NCI-H2107 treated with DMSO at 0.1 percent for 48 hours (cell line): Measurements from ENCODE around the gene LCE3B.
"Not testable (repeated sequence)": the region's sequence is repeated elsewhere in the genome, so short reads cannot be mapped to it uniquely, and the experiment has no call there.

ENCODE experiments used
- DNase-seq: peaks from one replicate; lab custom pipeline; 2025; ENCODE audit not compliant: unreplicated experiment; lab: John Stamatoyannopoulos, UW

The LCE3B gene, protein sequence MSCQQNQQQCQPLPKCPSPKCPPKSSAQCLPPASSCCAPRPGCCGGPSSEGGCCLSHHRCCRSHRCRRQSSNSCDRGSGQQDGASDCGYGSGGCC

DNA sequence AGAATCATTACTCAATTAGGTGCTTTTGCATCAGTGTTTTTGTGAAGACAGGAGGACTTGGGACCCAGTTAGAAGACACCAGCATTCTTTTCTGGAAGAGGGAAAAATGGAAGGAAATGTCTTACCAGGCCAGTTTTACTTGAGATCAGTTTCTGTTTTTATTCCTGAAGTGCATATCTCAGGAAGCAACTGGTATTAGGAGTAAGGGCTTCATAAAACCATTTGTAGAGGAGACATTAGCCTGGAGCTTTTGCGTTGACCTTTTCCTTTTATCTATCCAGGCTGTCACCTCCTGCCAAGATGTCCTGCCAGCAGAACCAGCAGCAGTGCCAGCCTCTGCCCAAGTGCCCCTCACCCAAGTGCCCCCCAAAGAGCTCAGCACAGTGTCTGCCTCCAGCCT is at the start of gene LCE3B:
Gene LCE3B, plus strand, starts transcription at position 301 of the 400 bp plus-strand sequence. Its CDS starts 0 bp downstream, at position 301.
- no peak for DNase-seq

DNA sequence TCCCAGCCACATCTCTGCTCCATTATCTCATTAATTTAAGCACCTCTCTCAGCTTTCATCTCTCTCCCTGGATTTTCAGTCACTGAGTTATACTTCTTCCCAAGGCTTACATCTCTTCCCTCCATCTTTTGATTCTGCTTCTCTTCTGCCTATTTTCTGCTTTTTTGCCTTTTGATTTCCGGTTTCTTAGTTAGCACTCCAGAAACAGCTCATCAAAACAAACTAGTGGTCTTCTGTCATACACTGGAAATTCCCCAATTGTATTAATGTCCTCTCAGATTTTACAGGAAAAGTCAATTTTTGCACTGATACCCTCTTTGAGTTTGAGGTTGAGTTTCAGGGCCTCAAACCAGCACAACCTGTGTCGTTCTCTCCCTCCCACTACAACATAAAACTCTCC is 48.5 kb upstream of the LCE3B start:
- DNase-seq = no peak

DNA sequence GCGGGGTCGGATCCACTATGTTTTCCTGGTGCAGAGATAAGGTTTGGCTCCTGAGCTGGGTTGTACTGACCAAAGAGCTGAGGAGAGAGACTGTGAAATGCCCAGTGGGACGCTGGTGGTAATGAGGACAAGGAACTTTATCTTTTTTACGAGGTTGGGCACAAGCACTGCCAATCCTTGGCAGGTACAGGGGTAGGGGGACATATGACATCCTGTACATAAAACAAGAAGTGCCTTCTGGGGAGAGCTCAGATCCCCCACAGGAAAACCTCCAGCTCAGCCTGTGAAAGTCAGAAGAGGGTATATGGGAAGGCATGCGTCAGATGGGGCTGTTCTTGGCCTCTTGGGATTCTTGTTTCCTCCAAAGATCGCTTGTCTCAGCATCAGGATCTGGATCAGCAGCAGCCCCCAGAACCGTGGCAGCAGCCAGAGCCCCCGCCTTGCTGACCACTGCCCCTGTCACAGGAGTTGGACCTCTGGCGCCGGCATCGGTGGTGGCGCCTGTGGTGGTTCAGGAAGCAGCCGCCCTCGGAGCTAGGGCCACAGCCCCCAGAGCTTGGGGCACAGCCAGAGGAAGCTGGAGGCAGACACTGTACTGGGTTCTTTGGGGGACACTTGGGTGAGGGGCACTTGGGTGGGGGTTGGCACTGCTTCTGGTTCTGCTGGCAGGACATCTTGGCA is 47.9 kb upstream of the LCE3B start:
- no peak for DNase-seq

DNA sequence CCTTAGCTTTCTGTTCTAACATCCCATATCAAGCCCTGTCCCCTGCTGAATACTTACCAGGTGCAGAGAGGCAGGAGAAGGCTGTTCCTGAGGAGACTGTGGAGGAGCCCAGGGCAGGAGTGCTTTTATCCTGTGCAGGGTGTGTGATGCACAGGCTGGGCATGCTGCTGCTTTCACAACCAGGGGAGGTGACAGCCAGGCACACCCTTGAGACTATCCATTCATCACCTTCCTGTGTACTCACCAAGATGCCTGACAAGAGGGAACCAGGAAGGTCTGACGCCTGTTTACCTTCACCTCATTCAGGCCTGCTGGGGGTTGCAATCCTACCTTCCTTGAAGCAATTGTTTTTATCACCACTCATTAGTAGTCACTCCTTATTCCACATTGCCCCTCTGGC is 46.9 kb upstream of the LCE3B start, which contains the start of gene LCE3E:
Gene LCE3E, minus strand, starts transcription at position 100 of the 400 bp plus-strand sequence. CDS start 572 bp downstream, outside the sequence.
- DNase-seq = no peak

DNA sequence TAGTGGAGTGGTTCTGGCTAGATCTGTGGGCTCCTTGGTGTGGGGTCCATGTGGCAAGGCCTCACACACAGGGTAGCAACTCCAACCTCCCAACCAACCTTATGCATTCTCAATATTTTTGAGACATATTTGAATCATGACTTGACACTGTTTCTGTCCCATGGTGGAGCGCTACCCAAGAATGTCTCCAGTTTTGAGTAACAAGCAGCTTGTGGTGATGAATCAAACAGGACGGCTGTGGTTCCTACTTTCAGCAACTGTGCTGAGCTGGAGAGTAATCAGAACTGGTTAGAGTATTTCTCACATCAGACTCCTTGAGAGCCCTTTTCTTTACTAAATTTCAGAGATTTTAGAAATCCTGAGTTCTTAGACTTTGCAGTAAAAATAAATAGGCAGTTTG is 36.4 kb upstream of the LCE3B start:
- no peak for DNase-seq

DNA sequence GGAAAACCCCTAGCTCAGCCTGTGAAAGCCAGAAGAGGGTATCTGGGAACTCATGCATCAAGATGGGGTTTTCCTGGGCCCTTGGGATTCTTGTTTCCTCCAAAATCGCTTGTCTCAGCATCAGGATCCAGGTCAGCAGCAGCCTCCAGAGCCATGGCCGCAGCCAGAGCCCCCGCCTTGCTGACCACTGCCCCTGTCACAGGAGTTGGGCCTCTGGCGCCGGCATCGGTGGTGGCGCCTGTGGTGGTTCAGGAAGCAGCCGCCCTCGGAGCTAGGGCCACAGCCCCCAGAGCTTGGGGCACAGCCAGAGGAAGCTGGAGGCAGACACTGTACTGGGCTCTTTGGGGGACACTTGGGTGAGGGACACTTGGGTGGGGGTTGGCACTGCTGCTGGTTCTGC is 34.1 kb upstream of the LCE3B start:
- DNase-seq = not testable (repeated sequence)

DNA sequence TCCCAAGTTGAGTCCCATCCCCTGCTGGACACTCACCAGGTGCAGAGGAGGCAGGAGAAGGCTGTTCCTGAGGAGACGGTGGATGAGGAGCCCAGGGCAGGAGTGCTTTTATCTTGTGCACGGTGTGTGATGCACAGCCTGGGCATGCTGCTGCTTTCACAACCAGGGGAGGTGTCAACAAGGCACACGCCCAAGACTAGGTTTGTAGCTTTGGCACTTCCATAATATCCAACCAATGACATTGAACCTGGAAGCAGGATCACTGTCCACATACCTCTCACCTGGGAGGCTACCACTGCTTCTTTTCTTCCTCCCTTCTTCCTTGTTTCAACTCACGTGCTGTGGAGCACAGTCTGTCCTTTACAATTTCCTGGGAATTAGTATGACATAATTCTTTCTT is 33.2 kb upstream of the LCE3B start, which contains the start of gene LCE3D:
Gene LCE3D, minus strand, starts transcription at position 84 of the 400 bp plus-strand sequence. CDS start 580 bp downstream, outside the sequence.
- DNase-seq = no peak

DNA sequence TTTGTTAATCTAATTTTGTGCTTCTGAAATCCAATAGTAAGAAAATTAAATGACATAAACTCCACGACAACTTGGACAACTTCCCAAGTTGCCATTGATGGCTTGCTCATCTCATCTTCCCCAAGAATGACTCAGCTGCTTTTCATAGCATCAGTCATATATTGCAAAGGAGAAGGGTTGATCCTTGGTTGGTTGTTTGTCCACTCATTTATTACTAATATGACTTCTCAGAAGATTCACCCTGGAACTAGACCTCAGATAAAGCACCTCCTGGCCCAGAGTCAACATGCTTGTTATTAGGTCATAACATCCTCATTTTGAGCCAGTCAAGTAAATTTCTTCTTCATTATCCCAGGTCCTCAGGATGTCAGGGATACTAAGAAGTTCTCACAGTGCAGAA is 31.0 kb upstream of the LCE3B start:
- DNase-seq = no peak

DNA sequence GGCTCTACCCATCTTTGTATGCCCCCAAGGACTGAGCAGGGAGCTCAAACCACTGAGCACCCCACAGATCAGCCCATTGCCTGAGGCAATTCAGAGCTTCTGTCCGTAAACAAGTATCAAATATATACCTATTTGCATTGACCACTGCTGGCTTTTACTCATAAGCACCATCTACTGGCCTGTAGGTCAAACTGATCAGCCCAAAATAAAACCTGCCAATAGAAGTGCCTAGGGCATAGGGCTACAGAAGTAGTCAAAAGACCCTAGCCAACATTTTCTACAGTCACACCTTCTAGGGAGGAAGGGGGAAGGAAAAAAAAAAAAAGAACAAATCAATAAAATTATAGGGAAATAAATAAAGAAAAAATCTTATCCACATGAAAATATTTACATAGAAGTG is 28.0 kb upstream of the LCE3B start:
- no peak for DNase-seq

DNA sequence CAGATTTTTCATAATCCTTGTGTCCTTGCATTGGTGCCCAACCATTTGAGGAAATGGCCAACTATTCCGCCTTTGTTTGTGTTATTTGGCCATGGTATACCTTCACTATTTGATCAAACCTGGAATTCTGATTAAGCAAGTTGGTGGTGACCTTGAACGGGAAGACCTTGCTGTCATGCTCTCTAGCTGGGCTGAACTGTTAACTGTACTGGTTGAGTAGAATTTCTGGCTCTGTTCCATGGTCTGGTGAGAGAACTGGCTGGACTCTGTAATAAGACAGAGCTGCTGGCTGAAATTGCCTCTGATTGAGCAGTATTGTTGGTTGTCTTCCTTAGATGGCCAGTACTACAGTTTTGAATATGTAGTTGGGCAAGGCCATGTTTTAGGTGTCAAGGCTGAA is 16.6 kb upstream of the LCE3B start:
- no peak for DNase-seq

DNA sequence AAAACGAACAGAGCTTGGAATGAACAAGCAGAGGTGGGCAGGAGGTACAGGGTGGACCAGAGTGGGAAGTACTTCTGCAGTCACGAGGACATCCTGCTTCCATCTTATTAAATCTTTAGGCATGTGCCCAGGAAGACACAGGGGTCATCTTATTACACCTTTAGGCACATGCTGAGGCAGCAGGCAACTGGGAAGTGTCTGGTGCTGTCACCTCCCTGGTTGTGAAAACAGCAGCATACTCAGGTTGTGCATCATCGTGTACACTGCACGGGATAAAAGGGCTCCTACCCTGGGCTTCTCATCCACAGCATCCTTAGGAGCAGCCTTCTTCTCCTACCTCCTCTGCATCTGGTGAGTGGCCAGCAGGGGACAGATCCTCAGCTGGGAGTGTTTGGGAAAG is 13.7 kb upstream of the LCE3B start, which contains the start of gene LCE3C:
Gene LCE3C, plus strand, starts transcription at position 301 of the 400 bp plus-strand sequence. CDS start 498 bp downstream, outside the sequence.
- DNase-seq = no peak

DNA sequence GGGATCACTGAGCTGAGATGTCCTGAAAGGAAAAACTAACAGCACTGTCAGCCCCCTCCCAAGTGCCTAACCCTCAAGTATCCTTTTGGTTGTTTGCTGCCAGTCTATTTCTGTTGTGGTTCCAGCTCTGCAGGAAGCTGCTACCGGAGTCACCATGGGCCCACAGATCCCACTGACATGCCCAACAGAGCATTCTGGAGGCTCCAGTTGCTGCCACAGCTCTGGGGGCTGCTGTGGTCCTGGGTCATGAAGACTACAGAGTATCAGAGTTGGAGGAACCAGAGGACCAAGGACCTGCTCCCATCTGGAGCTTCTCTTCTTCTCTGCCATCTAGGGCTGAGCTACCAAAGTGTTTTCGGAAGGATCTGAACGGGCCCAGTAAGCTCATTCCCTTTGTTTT is 8.4 kb downstream of the LCE3B start:
- DNase-seq = no peak

DNA sequence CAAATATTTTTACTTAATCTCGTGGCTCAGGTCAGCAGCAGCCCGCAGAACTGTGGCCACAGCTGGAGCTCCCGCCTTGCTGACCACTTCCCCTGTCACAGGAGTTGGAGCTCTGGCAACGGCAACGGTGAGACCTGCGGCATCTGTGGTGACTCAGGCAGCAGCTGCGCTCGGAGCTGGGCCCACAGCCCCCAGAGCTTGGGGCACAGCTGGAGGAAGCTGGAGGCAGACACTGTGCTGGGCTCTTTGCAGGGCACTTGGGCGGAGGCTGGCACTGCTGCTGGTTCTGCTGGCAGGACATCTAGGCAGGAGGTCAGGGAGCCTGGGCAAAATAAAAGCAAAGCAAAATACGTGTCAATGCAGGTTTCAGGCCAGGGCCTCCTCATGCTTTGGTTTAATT is 9.2 kb downstream of the LCE3B start, which contains the start of gene LCE3A:
Gene LCE3A, minus strand, starts transcription at position 301 of the 400 bp plus-strand sequence. Its CDS starts 0 bp downstream, at position 301.
- DNase-seq = no peak

DNA sequence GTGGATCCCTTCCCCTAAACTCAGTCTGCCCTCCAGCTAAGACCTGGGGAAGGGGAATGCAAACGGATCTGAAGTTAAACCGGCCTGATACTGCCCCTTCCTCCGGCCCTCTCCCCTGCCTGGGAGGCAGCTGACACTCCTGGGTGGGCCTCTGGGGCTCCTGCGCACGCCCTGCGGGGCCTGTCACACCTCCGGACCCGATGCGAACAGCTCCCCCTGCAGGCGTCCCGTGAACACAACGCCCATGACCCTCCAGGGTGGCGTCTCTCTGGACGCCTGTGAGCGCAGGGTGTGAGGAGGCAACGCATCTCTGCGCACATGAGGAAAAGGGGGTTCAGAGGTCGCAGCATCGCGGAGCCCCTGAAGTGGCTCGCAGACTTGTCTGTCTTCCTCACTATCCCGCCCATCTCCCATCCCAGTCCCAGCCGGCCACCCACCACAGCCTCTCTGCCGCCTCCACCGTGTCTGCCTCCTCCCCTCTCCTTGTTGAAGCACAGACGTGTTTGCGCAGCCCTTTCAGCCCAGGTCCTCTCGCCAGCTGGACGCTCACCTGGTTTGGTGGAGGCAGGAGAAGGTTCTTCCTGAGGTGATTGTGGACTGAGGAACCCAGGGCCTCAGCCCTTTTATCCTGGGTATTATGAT is 9.7 kb downstream of the LCE3B start:
- DNase-seq = no peak

DNA sequence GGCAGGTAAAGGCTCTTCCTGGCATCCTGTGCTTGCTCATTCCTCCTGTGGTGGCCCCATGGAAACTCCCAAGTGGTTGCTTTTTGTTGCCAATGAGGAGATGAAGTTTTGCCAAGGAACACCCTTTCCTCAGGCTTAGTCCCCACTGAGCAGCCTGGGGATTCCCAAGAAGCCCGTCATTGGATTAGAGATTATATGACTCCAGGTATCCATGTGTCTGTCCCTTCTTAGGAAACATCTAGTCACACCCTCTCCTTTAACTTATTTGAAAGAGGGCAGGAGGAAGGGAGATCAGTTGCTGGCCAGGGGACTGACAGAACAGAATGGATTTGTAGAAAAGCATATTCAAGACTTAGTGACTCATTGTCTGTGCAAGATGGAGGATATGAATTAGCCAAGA is 13.1 kb downstream of the LCE3B start:
- DNase-seq = no peak

DNA sequence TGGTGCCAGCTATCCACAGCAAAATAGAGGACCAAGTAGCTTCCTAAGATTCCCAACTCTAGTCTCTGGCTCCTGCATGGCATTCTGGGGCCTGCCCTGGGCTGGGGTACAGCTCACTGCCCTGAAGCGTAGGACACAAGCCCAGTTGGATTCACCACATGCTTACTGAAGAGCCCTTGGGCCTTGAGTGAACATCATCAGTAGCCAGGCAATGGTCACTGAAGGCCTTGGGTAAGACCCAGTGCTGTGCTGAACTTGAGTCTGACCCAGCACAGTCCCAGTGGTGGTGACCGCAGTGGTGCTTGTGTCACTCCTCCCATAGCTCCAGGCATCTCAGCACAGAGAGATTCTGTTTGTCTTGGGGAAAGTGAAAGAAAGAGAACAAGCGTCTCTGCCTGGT is 17.0 kb downstream of the LCE3B start:
- DNase-seq = no peak

DNA sequence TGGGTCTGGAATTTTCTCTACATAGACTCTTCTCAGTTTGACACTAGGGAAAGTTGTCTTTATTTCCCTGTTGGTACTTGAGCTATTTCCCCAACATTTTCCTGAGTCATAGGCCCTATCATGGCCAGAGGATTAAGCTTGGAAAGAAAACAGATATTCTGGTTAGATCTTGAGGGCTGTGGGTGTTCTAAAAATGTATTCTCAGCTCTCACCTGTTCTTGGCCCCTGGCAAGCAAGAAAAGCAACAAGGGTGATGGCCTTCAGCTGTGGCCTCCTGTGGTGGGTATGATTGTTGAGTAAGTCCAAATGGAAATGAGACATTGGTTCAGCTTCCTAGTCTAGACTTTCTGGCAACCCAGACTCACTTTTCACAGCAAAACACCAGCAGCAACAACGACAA is 26.7 kb downstream of the LCE3B start:
- no peak for DNase-seq

DNA sequence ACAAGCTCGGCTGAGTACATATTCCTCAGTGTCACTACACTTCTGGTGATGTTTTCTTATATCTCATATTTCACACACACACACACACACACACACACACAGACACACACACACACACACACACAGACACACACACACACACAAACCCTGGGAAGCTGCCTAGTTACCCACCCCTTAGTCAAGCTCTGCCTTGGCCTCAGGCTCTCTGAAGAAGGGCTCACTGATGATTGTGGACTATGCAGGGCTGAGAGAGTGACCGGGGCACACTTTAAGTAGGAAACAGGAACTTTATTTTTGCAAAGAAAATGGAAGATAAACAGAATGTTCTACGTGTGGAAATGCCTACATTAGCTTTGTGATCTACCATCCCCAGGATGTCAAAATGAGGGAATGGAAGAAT is 30.3 kb downstream of the LCE3B start:
- no peak for DNase-seq

DNA sequence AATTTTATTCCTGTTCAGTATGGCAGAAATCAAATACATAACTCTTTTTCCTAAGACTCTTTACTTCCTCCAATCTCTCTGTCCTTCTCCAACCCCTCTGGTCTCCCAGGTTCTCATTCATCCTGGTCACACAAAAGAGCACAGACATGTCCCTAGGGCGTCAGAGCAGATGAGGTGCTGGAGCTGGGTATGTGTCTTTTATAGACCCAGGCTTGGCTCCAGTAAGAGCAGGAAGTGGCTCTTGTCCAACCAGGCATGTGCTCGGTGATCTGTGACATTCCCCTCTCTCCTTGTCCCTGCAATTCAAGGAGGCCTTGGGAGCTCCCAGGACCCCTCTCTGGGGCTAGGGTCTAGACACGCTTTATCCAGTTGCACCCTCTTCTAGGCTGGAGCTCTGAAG is 31.5 kb downstream of the LCE3B start:
- DNase-seq = no peak

DNA sequence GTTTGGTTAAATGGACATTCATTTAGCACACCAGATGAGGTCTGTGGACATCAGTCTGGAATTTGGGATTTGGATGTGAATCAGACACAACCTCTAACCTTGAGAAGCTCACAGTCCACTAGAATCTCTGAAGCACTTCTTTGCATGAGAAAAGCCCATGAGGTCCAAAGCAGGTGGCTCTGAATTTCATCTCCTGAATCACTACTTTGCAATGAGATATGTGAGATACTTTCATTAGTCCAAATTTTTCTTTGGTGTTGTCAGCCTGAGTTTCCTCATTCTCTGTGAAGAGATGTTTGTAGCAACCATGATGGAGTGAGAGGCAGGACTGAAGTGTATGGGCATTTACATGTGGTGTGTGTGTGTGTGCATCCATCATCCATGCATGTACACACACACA is 33.0 kb downstream of the LCE3B start:
- no peak for DNase-seq

DNA sequence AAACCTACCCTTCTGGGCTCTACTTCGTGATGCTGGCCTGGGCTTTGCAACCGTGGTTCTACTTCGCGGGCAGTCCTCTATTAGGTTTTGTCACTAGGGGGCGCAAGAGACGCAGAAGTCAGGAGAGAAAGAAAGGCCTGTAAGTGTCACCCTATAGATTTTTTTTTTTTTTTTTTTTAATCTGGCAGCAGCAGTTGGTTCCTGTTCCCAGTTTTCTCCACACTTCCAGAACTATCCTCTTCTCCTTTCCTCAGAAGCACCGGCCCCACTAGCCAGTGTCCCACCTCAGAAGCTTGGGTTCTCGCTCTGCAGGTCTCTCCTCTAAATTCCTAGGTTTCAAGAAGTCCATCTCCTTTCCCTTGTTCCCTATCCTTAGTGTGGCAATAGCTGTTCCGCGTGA is 40.5 kb downstream of the LCE3B start:
- peak; percentile 27 for DNase-seq

DNA sequence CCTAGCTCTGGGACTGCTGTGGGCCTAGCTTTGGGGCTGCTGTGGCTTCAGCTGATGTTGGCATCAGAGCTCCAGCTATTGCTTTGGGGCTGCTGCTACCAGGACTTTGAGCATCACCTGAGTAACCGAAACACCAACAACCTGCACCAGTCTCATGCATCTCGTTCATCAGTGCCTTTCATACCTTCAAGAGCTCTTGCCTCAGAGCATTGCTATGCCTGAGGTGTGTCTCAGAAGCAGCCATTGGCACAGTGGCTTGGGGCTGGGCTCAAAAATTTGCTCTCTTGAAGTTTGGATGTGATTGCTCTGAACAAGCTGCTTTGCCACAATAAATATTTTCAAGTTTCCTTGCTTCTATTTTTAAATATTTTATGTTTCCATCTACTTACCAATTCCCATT is 42.8 kb downstream of the LCE3B start:
- DNase-seq = no peak
